NB4 (cell line): ENCODE measurements around the gene HIF1AN.

ENCODE experiments used
- DNase-seq: peaks from one replicate; pipeline ENCODE4 v3.0.0; 2010; ENCODE audit warnings: low read depth
- H3K4me3 ChIP-seq: one replicate; pipeline ENCODE4 v1.5.1; 2011; ENCODE audit warnings: mild to moderate bottlenecking, low read depth, low read length, moderate library complexity
- MYC ChIP-seq: IDR thresholded peaks from 2 replicates; pipeline ENCODE4 v1.6.1; 2011; ENCODE audit warnings: low read depth, low read length
- POLR2A ChIP-seq: IDR thresholded peaks from 2 replicates; pipeline ENCODE4 v1.6.1; 2011; ENCODE audit warnings: mild to moderate bottlenecking; ENCODE audit not compliant: insufficient read length; ENCODE audit errors: extremely low read depth
- TF ChIP-seq, protein P1 (sequence below): IDR thresholded peaks from 2 replicates; pipeline ENCODE4 v1.6.1; 2011; ENCODE audit warnings: low read depth, low read length
- TF ChIP-seq, protein P2 (sequence below): IDR thresholded peaks from one replicate; pipeline ENCODE4 v1.5.1; 2012; ENCODE audit warnings: low read depth, low read length

HIF1AN gene

DNA sequence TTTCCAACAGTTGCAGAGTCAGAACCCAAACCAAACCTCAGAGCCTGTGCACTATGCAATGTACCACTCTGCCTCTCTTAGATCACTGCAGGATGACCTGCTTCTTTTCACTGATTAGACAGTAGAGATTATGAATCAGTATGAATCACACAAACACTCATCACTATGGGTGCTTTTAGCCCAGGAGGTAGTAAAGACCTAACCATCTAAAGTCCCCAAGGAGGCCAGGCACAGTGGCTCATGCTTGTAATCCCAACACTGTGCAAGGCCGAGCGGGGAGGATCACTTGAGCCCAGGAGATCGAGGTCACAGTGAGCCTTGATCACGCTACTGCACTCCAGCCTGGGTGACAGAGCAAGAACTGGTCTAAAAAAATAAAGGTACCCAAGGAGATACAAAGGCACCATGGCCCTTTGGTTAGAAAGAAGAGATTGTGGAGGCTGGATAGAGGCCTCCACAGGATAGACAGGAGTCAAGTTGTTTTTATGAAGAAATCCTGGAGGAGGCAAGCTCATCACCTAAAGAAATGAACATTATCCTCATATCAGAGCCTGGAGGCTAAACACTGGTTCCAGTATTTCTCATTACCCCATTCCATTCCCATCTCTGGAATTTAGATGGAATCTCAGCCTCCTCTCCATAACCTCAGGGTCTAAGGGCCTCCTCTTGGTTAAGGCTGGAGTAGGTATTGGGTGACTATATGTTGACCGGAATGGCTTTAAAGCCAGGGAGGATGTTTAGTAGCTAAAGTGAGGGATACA lies 29.0 kb upstream of the HIF1AN start:
- peak; percentile 38 for DNase-seq
- H3K4me3 ChIP-seq: no peak overlapping the region
- TF ChIP-seq, protein P1, sequence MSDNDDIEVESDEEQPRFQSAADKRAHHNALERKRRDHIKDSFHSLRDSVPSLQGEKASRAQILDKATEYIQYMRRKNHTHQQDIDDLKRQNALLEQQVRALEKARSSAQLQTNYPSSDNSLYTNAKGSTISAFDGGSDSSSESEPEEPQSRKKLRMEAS: no peak

DNA sequence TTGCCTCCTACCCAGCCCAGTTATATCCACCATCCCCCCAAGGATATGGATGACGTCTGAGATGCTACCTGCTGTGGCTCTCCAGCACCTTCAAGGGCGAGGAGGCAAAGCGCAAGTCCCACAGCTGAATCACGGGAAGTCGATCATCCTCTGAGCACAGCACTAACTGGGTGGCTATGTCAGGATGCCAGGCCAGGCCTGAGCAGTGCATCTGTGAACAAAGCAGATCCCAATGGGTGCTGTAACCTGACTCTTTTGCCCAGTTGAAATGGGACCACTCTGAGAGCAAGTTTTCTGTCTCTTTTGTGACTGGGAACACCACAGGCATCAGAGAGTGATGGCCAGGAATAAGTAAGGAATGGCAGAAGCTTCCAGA lies 28.4 kb upstream of the HIF1AN start:
- no peak for DNase-seq
- H3K4me3 ChIP-seq: no peak overlapping the region

DNA sequence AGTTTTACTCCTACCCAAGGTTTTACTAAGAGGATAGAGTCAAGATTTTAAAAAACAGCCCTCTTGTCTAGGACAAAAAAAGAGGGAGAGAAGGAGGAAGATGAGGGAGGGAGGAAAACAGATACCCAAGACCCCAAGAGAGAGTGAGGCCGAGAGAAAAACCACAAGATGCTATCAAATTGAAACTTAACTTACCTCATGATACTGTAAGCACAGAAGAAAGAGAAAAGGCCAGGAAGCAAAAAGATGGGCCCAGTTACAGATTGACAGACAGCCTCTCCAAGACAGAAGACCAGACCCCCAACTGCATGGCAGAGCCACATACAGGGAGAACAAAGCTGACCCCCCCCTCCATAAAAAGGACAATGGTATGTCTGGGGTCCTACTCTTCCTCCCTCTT lies 27.5 kb upstream of the HIF1AN start:
- no peak for DNase-seq
- no peak overlapping the region for H3K4me3 ChIP-seq
- TF ChIP-seq, protein P1: no peak
- no peak for TF ChIP-seq POLR2A
- TF ChIP-seq, protein P2, sequence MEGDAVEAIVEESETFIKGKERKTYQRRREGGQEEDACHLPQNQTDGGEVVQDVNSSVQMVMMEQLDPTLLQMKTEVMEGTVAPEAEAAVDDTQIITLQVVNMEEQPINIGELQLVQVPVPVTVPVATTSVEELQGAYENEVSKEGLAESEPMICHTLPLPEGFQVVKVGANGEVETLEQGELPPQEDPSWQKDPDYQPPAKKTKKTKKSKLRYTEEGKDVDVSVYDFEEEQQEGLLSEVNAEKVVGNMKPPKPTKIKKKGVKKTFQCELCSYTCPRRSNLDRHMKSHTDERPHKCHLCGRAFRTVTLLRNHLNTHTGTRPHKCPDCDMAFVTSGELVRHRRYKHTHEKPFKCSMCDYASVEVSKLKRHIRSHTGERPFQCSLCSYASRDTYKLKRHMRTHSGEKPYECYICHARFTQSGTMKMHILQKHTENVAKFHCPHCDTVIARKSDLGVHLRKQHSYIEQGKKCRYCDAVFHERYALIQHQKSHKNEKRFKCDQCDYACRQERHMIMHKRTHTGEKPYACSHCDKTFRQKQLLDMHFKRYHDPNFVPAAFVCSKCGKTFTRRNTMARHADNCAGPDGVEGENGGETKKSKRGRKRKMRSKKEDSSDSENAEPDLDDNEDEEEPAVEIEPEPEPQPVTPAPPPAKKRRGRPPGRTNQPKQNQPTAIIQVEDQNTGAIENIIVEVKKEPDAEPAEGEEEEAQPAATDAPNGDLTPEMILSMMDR: no peak
- TF ChIP-seq MYC: no peak

More for the DNA sequence above, 28.4 kb upstream of the HIF1AN start:
- TF ChIP-seq POLR2A (no peak), MYC (no peak)
- TF ChIP-seq, protein P1: no peak
- TF ChIP-seq, protein P2: no peak

DNA sequence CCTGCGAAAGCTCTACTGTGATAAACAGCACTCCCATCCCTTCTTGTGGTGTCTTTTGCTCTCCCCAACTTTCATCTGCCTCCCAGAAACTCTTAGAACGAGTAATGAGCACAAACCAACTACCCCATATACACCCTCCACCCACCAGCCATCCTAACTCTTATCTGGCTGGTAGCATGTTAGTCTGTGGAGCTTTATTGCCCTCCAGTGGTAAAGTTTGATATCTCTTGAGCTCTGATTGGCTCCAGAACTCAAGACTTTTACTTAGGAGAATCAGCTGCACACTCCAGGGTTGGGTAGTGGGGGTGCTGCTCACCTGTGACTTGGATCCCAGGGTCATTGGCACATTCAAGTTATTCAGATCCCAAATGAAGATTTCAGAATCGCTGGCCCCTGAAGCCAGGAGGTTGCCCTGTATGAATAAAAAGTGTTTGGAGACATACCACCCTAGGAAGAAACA lies 27.0 kb upstream of the HIF1AN start:
- DNase-seq: peak; percentile 75
- TF ChIP-seq, protein P2: peak; percentile 64
- TF ChIP-seq, protein P1: no peak
- H3K4me3 ChIP-seq: no peak overlapping the region

DNA sequence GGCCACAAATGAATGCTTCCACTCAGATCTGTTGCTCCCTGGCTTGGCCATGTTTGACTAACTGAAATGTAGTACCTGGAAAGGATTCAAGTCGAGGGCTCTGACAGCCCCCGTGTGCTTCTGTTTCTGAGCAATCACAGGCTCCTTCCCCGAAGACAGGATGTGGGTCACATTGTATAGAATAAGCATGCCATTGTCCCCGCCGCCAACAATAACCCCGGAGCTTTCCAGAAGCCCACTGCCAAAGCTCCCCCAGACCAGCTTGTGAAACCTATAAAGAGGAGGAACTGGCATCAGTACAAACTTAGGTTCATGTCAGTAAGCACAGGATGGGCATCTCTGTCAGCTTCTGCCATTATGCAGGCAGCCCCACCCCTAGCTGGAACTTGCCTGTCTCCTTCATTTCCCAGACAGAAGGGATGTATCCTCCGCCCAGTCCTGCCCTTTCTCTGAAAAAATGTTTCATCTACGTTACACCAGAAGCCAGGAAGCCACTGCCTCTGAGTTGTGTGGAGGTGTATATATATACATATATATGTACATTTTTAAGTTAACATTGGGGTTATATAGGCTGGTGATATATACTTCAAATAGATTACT lies 26.4 kb upstream of the HIF1AN start:
- H3K4me3 ChIP-seq: no peak overlapping the region
- no peak for DNase-seq
- no peak for TF ChIP-seq POLR2A
- TF ChIP-seq, protein P1: no peak
- TF ChIP-seq, protein P2: no peak
- no peak for TF ChIP-seq MYC

DNA sequence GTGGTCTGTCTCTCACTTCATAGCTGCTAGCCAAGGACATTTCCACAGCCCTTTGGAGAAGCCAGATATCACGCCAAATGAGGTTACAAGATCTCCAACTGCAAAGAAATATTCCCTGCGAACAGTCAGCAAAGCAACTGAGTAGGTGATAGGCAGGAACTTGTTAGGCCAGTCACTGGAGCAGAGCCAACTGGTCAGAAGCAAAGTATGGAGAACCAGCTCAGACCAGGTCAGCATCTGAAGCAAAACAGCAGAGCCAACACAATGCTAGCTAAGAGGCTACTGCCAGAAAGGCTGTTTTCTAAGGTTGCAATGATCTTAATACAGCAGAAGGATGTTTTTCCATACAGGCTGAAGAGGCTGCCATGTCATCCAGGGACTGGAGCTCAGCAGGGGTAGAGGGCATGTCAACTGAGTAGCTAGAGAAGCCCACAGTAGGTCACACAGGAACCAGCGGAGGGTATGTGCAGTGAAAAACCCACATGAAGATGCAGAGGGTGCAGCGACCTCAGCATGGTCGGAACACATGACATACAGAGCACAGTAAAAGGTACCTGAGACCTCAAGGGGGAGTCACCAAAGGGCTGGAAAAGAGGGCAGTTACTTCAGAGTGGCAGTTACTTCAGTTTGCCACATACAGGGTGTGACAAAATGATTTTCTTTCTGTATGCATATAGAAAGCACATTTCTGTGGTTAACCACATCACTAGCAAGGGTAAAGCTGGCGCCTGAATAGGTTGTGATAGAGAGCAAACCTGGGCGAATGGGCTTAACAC lies 25.0 kb upstream of the HIF1AN start:
- TF ChIP-seq MYC (peak; percentile 86), POLR2A (no peak)
- TF ChIP-seq, protein P2: no peak
- TF ChIP-seq, protein P1: peak; percentile 73; the same call in 1 of the 2 replicates
- DNase-seq: peak; percentile 79
- H3K4me3 ChIP-seq: no peak overlapping the region
